Fibroblast of lung (primary cell): ENCODE results near the gene DUSP15. TPM values are rescaled to one million over a fixed set of nuclear protein-coding genes. Genes with fewer than 3 reads are reported as not detected.

Experiments
- DNase-seq, 2 donors: peaks; one replicate each; pipeline versions ENCODE4 v3.0.0 to v3.0.0-alpha.2; 2010; ENCODE audit warnings: low read depth in 2 of 2
- H2AFZ ChIP-seq: 2 replicates; pipeline ENCODE4 v1.5.1; 2012; ENCODE audit warnings: low read length, control low read depth, inconsistent platforms
- H3K27ac ChIP-seq: 2 replicates; pipeline ENCODE4 v1.5.1; 2011; ENCODE audit warnings: low read length, control low read depth; ENCODE audit not compliant: insufficient read depth
- H3K27me3 ChIP-seq: 2 replicates; pipeline ENCODE4 v1.5.1; 2011; ENCODE audit warnings: mild to moderate bottlenecking, low read length; ENCODE audit not compliant: control insufficient read depth, insufficient read depth
- H3K36me3 ChIP-seq: 2 replicates; pipeline ENCODE4 v1.5.1; 2011; ENCODE audit warnings: low read length; ENCODE audit not compliant: control insufficient read depth, insufficient read depth
- H3K4me1 ChIP-seq: 2 replicates; pipeline ENCODE4 v1.5.1; 2011; ENCODE audit warnings: low read length; ENCODE audit not compliant: control insufficient read depth, insufficient read depth; ENCODE audit errors: extremely low read depth
- H3K4me2 ChIP-seq: 2 replicates; pipeline ENCODE4 v1.5.1; 2011; ENCODE audit warnings: low read length, control low read depth; ENCODE audit not compliant: insufficient read depth; ENCODE audit errors: extremely low read depth
- H3K4me3 ChIP-seq, 4 experiments: fragments of 200-600 bp in 1 of 4; sonication (generic) in 1 of 4; replicated peaks in 1 of 4; 2 replicates each; pipeline ENCODE4 v1.5.1; 2011 to 2016; ENCODE audit warnings: low read length in 4 of 4, low read depth in 3 of 4, mild to moderate bottlenecking in 3 of 4, control low read depth in 2 of 4, inconsistent platforms in 1 of 4, mixed read lengths in 1 of 4; ENCODE audit not compliant: insufficient read depth in 1 of 4; ENCODE audit errors: control extremely low read depth in 1 of 4
- H3K79me2 ChIP-seq: 2 replicates; pipeline ENCODE4 v1.5.1; 2012; ENCODE audit warnings: mild to moderate bottlenecking, low read length, inconsistent platforms; ENCODE audit not compliant: control insufficient read depth, insufficient read depth
- H3K9ac ChIP-seq: 2 replicates; pipeline ENCODE4 v1.5.1; 2011; ENCODE audit warnings: mild to moderate bottlenecking, low read length, control low read depth; ENCODE audit not compliant: insufficient read depth
- H3K9me3 ChIP-seq: 2 replicates; pipeline ENCODE4 v1.5.1; 2012; ENCODE audit warnings: low read depth, low read length; ENCODE audit not compliant: control insufficient read depth, insufficient read depth
- H4K20me1 ChIP-seq: 2 replicates; pipeline ENCODE4 v1.5.1; 2011; ENCODE audit warnings: low read length; ENCODE audit not compliant: control insufficient read depth, insufficient read depth; ENCODE audit errors: extremely low read depth
- CTCF ChIP-seq, 2 donors: IDR thresholded peaks in 1 of 2; conservative IDR thresholded peaks in 1 of 2; 1 replicate in 1 of 2; 2 replicates in 1 of 2; pipeline ENCODE4 v1.5.1; 2011 to 2012; ENCODE audit warnings: low read length in 2 of 2, control low read depth in 1 of 2, inconsistent platforms in 1 of 2, low read depth in 1 of 2, mild to moderate bottlenecking in 1 of 2
- EZH2 ChIP-seq: IDR thresholded peaks from 2 replicates; pipeline ENCODE4 v1.5.1; 2012; ENCODE audit warnings: low read length, control low read depth, mild to moderate bottlenecking; ENCODE audit errors: missing control alignments
- polyA plus RNA-seq, 2 donors: library from polyadenylated mRNA; depleted of rRNA in 1 of 2; stranded (reverse) in 1 of 2; unstranded in 1 of 2; fragments of >200 nt; gene quantifications; 2 replicates each; pipeline ENCODE4 v1.2.1, GENCODE V29; 2011 to 2012; ENCODE audit warnings: missing spikeins in 1 of 2
- total RNA-seq: library from RNA; depleted of rRNA; stranded (reverse); fragments of >200 nt; gene quantifications from 2 replicates; pipeline ENCODE4 v1.2.1, GENCODE V29; 2014

Gene DUSP15
- total and polyA plus RNA-seq, 2 donors (not counting 1 experiment from before 2014, with no cell fraction given), result 0.14 TPM; not detected in 1

- Histone ChIP-seq H3K79me2 (no peaks in the 10 kb centered on the region), H3K4me1 (peaks cover 43% of the 10 kb centered on the region), H3K36me3 (no peaks in the 10 kb centered on the region), H3K4me3 (no peak overlapping the region), H3K4me2 (peak overlapping the region; percentile 37), H3K27ac (no peak overlapping the region), H4K20me1 (no peaks in the 10 kb centered on the region), H2AFZ (no peak overlapping the region), H3K9me3 (no peaks in the 10 kb centered on the region), H3K27me3 (no peaks in the 10 kb centered on the region), H3K9ac (no peak overlapping the region)
- peak in 1 of 2 donors; percentile 53 for DNase-seq
- TF ChIP-seq CTCF (conservative IDR thresholded peaks at IDR 0.05 in 1 of 2, IDR thresholded peaks at IDR 0.05 in 1 of 2; ENCODE audit: low read depth in 1 of 2, low read length in 2 of 2) (no peak), EZH2 (no peak)
Observed at GRCh38 chr20:31836853-31837608, 33.3 kb downstream of the DUSP15 start.

GRCh38 chr20:31835977-31836852, 34.1 kb downstream of the DUSP15 start:
- Histone ChIP-seq H3K9me3 (no peaks in the 10 kb centered on the region), H3K27ac (no peak overlapping the region)

More at GRCh38 chr20:31835977-31836852, 34.1 kb downstream of the DUSP15 start:
- H3K79me2 ChIP-seq, result no peaks in the 10 kb centered on the region
- no peak overlapping the region for H3K9ac ChIP-seq
- no peaks in the 10 kb centered on the region for H3K36me3 ChIP-seq
- no peak overlapping the region for H2AFZ ChIP-seq
- H4K20me1 ChIP-seq, result no peaks in the 10 kb centered on the region
- peaks cover 36% of the 10 kb centered on the region for H3K4me1 ChIP-seq
- TF ChIP-seq CTCF (conservative IDR thresholded peaks at IDR 0.05 in 1 of 2, IDR thresholded peaks at IDR 0.05 in 1 of 2; ENCODE audit: low read depth in 1 of 2, low read length in 2 of 2) (no peak), EZH2 (no peak)
- H3K4me2 ChIP-seq, result peak overlapping the region; percentile 6
- H3K27me3 ChIP-seq, result no peaks in the 10 kb centered on the region
- peak; percentile 89 to 95 for DNase-seq
- H3K4me3 ChIP-seq, result no peak overlapping the region
